Activated T-cell treated with anti-CD3 and anti-CD28 coated beads, Interleukin-2, amount 50 U/mL, for 24 hours (primary cell): ENCODE results near the gene IL31.
"Not testable (repeated sequence)": the region's sequence is repeated elsewhere in the genome, so short reads cannot be mapped to it uniquely, and the experiment has no call there.

ENCODE experiments used
- DNase-seq: peaks from one replicate; pipeline ENCODE4 v3.0.0-alpha.2; 2020
- H3K27ac Mint-ChIP-seq: 2 replicates; pipeline ENCODE4 v1.8.0; 2020; ENCODE audit warnings: mild to moderate bottlenecking, mixed read lengths
- H3K27me3 Mint-ChIP-seq: 2 replicates; pipeline ENCODE4 v1.8.0; 2020; ENCODE audit warnings: mixed read lengths
- H3K36me3 Mint-ChIP-seq: 2 replicates; pipeline ENCODE4 v1.8.0; 2020; ENCODE audit warnings: low read depth, mixed read lengths
- H3K4me1 Mint-ChIP-seq: 2 replicates; pipeline ENCODE4 v1.8.0; 2020; ENCODE audit warnings: low read depth, mixed read lengths
- H3K4me3 Mint-ChIP-seq: 2 replicates; pipeline ENCODE4 v1.8.0; 2020; ENCODE audit warnings: mild to moderate bottlenecking, moderate library complexity, mixed read lengths
- H3K9me3 Mint-ChIP-seq: 2 replicates; pipeline ENCODE4 v1.8.0; 2020; ENCODE audit warnings: mixed read lengths

The IL31 gene

DNA sequence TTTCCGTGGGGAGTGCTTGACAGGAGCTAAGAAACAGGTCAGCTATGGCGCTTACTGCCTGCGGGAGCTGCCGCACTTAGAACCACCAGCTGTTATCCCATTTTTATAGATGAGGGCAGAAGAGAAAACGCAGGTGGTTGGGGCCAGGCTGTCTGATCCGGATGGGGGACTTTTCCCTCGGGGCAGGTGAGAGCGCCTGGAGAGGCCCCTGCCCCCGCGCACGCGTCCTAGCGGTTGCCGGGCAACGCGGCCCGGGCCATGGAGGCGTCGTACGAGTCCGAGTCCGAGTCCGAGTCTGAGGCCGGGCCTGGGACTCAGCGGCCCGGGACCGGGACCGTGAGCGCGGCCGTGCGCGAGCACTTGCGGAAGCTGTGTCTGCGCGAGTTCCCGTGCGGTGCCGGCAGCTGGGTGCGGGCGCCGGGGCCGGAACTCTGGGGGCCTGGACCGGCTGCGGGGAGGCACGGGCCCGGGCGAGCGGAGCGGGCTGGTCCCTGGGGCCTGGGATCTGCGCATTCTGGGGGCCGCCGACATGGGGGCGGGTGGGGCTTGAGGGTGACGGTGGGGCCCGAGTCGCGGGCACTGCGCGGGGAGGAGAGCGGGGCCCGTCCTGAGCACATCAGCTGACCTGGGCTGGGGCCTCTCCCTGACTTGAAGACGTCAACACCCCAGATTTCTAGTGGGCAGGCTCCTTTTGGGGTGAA lies 9.0 kb upstream of the IL31 start, which contains the start of gene LRRC43:
LRRC43 (plus strand) TSS at position 237 of the 701 bp plus-strand sequence; CDS start at position 259, 22 bp downstream.
- Mint-ChIP-seq H3K4me3 (peak within 1 kb of the TSS; percentile 68), H3K9me3 (no peaks in the 10 kb centered on the region), H3K27ac (peak within 1 kb of the TSS; percentile 35), H3K27me3 (peaks cover 24% of the 10 kb centered on the region), H3K36me3 (no peaks in the 10 kb centered on the region), H3K4me1 (peaks cover 9% of the 10 kb centered on the region)
- peak; percentile 58 for DNase-seq

DNA sequence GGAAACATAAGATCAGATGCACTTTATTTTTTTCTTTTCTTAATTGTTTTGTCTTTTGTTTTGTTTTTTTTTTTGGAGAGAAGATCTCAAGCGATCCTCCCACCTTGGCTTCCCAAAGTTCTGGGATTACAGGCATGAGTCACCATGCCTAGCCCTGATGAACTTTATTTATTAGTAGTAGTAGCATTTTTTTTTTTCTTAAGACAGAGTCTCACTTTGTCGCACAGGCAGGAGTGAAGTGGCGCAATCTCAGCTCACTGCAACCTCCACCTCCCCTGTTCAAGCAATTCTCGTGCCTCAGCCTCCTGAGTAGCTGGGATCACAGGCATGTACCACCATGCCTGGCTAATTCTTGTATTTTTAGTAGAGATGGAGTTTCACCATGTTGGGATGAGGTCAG lies 2.5 kb upstream of the IL31 start:
- not testable (repeated sequence) for H3K27ac Mint-ChIP-seq, DNase-seq, H3K36me3 Mint-ChIP-seq, H3K4me3 Mint-ChIP-seq, H3K27me3 Mint-ChIP-seq, H3K9me3 Mint-ChIP-seq
- peaks cover 14% of the 10 kb centered on the region for H3K4me1 Mint-ChIP-seq

DNA sequence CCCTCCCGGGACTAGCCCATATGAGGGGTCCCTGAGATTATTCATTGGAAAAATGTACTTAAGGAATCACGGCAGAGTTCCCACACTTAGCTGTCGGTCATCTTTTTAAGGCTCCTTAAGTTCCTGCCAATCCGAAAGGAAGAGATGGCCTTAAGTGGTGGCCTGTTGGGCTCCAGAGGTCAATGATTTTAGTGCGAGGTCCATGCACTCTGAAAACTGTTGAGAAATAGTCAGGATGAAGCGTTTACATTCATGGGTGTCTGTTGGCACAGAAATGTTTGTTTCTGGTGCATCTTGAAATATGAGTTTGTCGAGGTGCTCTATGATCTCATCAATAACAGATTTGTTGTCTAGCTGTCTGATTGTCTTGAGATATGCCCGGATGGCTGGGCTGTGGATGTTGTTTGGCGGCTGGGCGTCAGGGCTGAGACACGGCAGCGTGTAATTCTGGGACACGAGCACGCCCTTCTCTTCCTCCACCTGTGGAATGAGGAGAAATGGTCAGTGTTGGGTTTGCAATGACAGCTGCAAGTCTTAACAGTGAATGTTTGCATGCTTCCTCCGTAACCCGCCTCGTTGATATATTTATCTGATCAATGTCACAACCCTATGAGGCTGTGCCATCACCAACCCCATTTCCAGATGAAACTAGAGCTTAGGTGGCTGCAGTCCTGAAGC lies 1.6 kb downstream of the IL31 start:
- Mint-ChIP-seq H3K27ac (no peak overlapping the region), H3K36me3 (no peaks in the 10 kb centered on the region)

DNA sequence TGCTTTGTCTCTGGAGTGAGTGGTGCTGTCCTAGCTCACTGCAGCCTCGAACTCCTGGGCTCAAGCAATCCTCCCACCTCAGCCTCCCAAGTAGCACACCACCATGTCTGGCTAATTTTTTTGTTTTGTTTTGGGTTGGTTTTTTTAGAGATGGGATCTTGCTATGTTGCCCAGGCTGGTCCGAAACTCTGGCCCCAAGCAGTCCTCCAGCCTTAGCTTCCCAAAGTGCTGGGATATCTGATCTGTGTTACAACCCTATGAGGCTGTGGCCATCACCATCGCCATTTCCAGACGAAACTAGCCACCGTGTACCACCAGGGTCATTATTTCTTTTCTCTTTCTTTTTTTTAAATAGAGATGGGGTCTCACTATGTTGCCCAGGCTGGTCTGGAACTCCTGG lies 2.6 kb downstream of the IL31 start:
- no peak overlapping the region for H3K4me3 Mint-ChIP-seq
- no peaks in the 10 kb centered on the region for H3K36me3 Mint-ChIP-seq
- no peak for DNase-seq
- H3K27ac Mint-ChIP-seq, result no peak overlapping the region
- H3K9me3 Mint-ChIP-seq, result no peaks in the 10 kb centered on the region
- peaks cover 20% of the 10 kb centered on the region for H3K27me3 Mint-ChIP-seq
- peaks cover 23% of the 10 kb centered on the region for H3K4me1 Mint-ChIP-seq

More for the DNA sequence above, 1.6 kb downstream of the IL31 start:
- no peak for DNase-seq
- Mint-ChIP-seq H3K4me3 (no peak overlapping the region), H3K9me3 (no peaks in the 10 kb centered on the region), H3K27me3 (peaks cover 12% of the 10 kb centered on the region), H3K4me1 (peaks cover 13% of the 10 kb centered on the region)

DNA sequence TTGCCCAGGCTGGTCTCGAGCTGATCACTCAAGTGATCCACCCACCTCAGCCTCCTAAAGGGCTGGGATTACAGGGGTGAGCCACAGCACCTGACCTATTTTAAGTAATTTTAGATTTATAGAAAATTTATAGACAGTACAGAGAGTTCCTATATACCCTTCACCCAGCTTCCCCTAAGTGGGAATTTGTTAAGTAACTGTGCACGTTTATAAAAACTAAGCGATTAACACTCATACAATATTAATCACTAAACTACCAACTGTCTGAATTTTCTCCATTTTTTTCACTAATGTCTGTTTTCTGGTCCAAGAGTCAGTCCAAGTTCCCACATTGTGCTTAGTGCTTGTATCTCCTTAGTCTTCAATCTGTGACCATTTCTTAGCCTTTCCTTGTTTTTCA lies 5.5 kb downstream of the IL31 start:
- peaks cover 26% of the 10 kb centered on the region for H3K27me3 Mint-ChIP-seq

DNA sequence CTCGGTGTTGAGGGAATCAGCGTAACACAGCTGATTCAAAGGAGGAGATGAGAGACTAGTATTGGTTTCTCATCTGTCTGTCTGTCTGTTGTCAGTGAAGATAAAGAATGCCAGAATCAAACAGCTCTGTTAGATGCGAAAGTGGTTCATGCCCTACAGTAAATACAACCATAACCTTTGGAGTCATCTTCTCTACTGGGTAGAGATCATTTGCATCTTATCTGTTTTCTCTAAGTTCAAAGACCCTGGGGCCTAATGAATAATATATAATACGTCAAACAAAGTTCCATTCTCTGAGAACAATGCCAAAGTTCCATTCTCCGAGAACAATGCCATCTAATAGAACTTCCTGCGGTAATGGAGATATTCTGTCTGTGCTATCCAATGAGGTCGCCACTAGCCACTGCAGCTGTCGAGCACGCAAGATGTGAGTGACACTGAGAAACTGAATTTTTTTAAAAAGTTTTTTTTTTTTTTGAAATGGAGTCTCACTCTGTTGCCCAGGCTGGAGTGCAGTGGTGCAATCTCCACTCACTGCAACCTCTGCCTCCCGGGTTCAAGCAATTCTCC lies 6.6 kb downstream of the IL31 start:
- Mint-ChIP-seq H3K27ac (peak overlapping the region; percentile 72), H3K27me3 (peaks cover 20% of the 10 kb centered on the region), H3K9me3 (no peaks in the 10 kb centered on the region), H3K4me1 (peaks cover 14% of the 10 kb centered on the region), H3K4me3 (peak overlapping the region; percentile 16), H3K36me3 (no peaks in the 10 kb centered on the region)
- DNase-seq, result no peak

More for the DNA sequence above, 5.5 kb downstream of the IL31 start:
- DNase-seq, result no peak
- Mint-ChIP-seq H3K4me3 (no peak overlapping the region), H3K4me1 (peaks cover 12% of the 10 kb centered on the region), H3K36me3 (no peaks in the 10 kb centered on the region), H3K27ac (no peak overlapping the region), H3K9me3 (no peaks in the 10 kb centered on the region)

DNA sequence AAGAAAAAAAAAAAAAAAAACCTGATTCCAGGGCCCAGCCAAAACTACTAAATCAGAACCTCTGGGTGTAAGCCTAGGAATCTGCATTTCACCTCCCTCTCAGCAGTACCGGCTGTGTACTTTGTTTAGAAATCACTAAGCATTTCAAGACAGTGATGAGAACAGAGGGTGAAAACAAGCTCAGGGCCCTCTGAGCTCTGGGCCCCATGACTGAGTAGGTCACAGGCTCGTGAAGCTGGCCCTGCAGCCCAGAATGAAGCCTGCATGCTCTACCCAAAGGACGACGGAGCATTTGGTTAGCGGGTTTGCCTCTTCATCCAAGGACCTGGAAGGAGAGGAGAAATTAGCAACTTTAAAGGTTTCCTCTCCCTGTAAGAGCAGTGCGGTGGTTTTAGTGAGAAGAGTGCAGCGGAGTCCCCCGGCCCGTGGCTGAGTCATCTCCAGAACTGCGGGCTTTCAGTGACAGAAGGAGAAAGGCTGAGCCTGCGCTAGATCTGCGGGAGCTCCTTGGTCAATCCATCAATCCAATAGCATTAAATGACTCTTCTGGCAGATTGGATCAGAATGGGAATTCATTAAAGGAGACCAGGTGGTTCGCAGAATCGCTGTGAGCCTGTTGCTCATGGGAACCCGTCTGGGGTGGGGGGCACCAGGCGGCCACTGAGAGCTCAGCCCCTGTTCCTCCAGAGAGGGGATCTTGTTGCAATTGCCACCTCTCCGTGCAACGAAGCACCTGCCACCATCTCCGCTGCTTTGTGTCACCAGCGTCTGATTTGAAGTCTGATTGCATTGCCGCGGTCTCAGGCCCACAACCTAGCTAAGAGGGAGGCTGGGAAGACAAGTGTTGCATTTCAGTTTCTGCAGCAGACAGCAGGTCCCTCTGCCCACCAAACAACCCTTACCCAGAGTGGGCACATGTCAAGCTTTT lies 7.3 kb downstream of the IL31 start:
- Mint-ChIP-seq H3K27me3 (peaks cover 20% of the 10 kb centered on the region), H3K4me3 (peak overlapping the region; percentile 16), H3K27ac (peak overlapping the region; percentile 72), H3K4me1 (peaks cover 21% of the 10 kb centered on the region), H3K9me3 (no peaks in the 10 kb centered on the region), H3K36me3 (no peaks in the 10 kb centered on the region)
- DNase-seq, result peak; percentile 60

DNA sequence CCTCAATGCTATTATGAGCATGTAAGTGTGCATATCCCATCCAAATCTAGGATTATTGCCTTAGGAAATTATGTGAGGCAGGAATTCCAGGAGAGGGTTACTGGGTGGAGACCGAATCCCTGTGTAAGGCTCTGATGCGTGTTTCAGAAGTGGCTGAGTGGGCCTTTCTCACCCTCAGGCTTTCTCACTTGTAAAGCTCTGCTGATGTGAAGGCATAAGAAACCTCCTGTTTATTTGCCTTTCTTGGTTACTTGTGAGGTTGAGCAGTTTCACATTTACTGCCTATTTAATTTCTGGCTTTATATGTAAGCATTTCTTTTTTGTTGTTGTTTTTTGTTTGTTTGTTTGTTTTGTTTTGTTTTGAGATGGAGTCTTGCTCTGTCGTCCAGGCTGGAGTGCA lies 11.0 kb downstream of the IL31 start:
- Mint-ChIP-seq H3K9me3 (no peaks in the 10 kb centered on the region), H3K27me3 (peaks cover 15% of the 10 kb centered on the region), H3K4me3 (no peak overlapping the region), H3K27ac (no peak overlapping the region), H3K36me3 (no peaks in the 10 kb centered on the region), H3K4me1 (peaks cover 24% of the 10 kb centered on the region)
- no peak for DNase-seq

DNA sequence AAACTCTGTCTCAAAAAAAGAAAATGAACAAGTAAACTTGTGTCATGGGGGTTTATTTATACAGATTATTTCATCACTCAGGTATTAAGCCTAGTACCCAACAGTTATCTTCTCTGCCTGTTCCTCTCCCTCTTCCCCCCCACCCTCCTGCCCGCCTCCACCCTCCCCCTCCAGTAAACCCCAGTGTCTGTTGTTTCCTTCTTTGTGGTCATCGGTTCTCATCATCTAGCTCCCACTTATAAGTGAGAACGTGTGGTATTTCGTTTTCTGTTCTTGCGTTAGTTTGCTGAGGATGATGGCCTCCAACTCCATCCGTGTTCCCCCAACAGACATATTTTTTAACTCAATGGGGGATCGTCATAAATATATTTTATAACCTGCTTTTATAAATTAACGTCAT lies 12.3 kb downstream of the IL31 start:
- Mint-ChIP-seq H3K4me1 (peaks cover 16% of the 10 kb centered on the region), H3K4me3 (no peak overlapping the region), H3K27me3 (peaks cover 7% of the 10 kb centered on the region), H3K36me3 (no peaks in the 10 kb centered on the region), H3K27ac (no peak overlapping the region), H3K9me3 (no peaks in the 10 kb centered on the region)
- DNase-seq, result no peak

DNA sequence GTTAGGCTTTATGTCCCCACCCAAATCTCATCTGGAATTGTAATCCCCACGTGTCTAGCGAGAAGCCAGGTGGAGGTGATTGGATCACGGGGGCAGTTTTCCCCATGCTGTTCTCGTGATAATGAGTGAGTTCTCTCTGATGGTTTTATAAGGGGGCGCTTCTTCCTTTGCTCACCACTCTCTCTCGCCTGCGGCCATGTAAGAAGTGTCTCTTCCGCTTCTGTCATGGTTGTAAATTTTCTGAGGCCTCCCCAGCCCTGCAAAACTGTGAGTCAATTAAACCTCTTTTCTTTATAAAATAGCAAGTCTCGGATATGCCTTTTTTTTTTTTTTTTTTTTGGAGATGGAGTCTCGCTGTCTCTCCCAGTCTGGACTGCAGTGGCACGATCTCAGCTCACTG lies 13.3 kb downstream of the IL31 start:
- Mint-ChIP-seq H3K27ac (no peak overlapping the region), H3K4me1 (peaks cover 12% of the 10 kb centered on the region)

DNA sequence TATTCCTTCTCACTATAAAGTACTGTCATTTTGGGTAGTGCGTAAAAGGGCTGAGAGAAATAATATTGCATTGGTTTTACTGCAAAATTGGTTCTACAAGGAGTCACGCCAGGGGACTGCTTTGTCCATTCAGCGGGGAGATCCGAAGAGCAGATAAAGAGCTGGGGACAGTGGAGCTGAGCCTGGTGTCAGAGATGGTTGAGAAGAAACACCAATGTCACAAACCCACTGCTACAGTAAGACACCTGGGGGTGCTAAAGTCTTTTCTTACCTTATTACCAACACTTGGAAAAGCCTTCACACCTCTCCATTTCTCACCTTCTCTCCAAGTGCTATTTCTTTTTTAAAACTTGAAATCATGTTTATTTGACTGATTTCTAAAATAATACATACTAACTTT lies 14.1 kb downstream of the IL31 start:
- peaks cover 4% of the 10 kb centered on the region for H3K27me3 Mint-ChIP-seq
- H3K27ac Mint-ChIP-seq, result no peak overlapping the region
- DNase-seq, result no peak
- no peaks in the 10 kb centered on the region for H3K36me3 Mint-ChIP-seq
- no peak overlapping the region for H3K4me3 Mint-ChIP-seq
- no peaks in the 10 kb centered on the region for H3K9me3 Mint-ChIP-seq
- H3K4me1 Mint-ChIP-seq, result peaks cover 12% of the 10 kb centered on the region

More for the DNA sequence above, 13.3 kb downstream of the IL31 start:
- no peak for DNase-seq
- Mint-ChIP-seq H3K9me3 (no peaks in the 10 kb centered on the region), H3K36me3 (no peaks in the 10 kb centered on the region), H3K4me3 (no peak overlapping the region), H3K27me3 (peaks cover 7% of the 10 kb centered on the region)

DNA sequence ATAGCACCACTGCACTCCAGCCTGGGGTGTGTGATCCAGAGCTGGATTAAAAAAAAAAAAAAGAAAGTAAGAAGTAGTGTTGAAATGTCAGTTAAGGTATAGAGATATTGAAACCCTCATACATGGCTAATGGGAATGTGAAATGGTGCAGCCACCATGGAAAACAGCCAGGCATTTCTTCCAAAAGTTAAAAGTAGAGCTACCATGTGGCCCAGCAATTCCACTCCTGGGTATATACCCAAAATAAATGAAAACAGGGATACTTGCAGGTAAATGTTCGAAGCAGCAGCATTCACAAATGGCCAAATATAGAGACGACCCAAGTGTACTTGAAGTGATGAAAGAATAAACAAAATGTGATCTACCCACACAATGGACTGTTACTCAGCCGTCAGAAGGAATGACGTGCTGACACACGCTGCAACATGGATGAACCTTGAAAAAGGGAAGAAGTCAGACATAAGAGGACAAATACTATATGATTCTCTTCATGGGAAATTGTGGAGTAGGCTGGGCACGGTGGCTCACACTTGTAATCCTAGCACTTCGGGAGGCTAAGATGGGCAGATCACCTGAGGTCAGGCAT lies 15.2 kb downstream of the IL31 start:
- Mint-ChIP-seq H3K36me3 (no peaks in the 10 kb centered on the region), H3K9me3 (no peaks in the 10 kb centered on the region), H3K27me3 (no peaks in the 10 kb centered on the region), H3K4me1 (peaks cover 12% of the 10 kb centered on the region), H3K4me3 (no peak overlapping the region), H3K27ac (no peak overlapping the region)
- DNase-seq, result no peak

DNA sequence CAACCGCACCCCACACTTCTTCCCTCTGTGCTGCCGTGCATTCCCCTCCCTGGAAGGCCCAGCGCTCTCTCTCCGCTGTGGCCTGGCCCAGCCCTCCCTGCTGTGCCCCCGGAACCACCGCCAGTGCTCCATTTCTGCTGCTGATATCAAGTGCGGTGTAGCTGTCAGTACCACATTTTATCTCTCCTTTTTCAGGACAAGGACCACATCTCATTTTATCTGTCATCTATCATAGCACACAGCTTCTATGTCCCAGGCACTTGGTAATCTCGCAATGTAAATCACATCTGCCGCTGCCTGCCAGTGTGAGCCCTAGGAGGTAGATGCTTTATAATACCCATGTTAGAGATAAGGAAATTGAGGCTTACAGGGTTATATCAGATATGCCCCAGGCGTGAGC lies 18.3 kb downstream of the IL31 start:
- Mint-ChIP-seq H3K4me3 (no peak overlapping the region), H3K27ac (no peak overlapping the region), H3K4me1 (no peaks in the 10 kb centered on the region), H3K36me3 (no peaks in the 10 kb centered on the region), H3K9me3 (no peaks in the 10 kb centered on the region), H3K27me3 (no peaks in the 10 kb centered on the region)
- DNase-seq, result no peak

DNA sequence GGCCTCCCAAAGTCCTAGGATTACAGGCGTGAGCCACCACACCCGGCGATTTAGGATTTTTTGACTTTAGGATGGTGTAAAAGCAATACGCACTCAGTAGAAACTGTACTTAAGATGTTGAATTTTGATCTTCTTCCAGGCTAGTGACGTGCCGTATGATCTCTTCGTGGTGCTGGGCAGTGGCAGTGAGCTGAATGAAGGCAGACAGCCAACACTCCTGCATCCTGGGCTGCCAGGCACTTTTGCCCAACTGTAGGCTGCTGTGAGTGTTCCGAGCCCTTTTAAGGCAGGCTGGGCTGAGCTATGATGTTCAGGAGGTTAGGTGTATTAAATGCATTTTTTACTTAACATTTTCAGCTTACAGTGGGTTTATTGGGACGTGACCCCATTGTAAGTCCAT lies 21.3 kb downstream of the IL31 start:
- H3K9me3 Mint-ChIP-seq, result no peaks in the 10 kb centered on the region
- no peak for DNase-seq
- H3K36me3 Mint-ChIP-seq, result no peaks in the 10 kb centered on the region
- H3K4me1 Mint-ChIP-seq, result peaks cover 8% of the 10 kb centered on the region
- no peak overlapping the region for H3K27ac Mint-ChIP-seq
- no peak overlapping the region for H3K4me3 Mint-ChIP-seq
- no peaks in the 10 kb centered on the region for H3K27me3 Mint-ChIP-seq
